NCI-H2196 (cell line): ENCODE measurements around the gene OR4N2.
"Not testable (repeated sequence)": the region's sequence is repeated elsewhere in the genome, so short reads cannot be mapped to it uniquely, and the experiment has no call there.

Experiments used
- DNase-seq: peaks from one replicate; lab custom pipeline; 2025; ENCODE audit not compliant: unreplicated experiment; lab: John Stamatoyannopoulos, UW

OR4N2 gene

DNA sequence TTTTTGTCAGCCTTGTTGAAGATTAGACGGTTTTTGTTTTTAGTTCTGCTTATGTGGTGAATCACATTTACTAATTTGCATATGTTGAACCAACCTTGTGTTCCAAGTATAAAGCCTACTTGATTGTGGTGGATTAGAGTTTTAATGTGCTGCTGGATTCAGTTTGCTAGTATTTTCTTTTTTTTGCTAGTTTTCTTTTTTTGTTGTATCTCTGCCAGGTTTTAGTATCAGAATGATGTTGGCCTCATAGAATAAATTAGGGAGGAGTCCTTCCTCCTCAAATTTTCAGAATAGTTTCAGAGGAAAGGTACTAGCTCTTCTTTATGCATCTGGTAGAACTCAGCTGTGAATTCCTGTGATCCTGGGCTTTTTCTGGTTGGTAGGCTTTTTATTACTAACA is at the start of gene OR4N2:
Gene OR4N2 (plus strand): TSS at position 301 of the 400 bp plus-strand sequence. CDS start 23,679 bp downstream, outside the sequence.
- DNase-seq, result not testable (repeated sequence)

GRCh38 chr14:19754172-19754571 is 49.4 kb upstream of the OR4N2 start:
- DNase-seq, result no peak

DNA sequence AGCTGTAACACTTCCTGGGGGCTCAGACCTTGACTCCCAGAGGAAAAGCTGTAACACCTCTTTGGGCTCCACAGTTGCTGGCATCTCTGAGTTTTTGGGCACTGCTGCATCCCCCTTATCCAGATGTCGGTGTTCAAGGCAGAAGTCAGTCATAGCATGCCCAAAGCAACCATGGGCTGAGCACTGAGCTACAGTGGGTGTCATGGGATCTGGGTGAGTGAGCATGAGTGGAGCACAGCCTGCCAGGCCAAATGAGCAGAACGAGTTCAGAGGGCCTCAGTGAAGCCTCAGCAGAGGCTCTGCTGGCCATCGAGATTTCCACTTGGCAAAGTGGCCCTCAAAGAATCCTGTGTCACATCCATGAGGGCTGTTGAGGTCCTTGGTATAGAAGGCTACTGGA is 32.1 kb upstream of the OR4N2 start:
- DNase-seq, result not testable (repeated sequence)

DNA sequence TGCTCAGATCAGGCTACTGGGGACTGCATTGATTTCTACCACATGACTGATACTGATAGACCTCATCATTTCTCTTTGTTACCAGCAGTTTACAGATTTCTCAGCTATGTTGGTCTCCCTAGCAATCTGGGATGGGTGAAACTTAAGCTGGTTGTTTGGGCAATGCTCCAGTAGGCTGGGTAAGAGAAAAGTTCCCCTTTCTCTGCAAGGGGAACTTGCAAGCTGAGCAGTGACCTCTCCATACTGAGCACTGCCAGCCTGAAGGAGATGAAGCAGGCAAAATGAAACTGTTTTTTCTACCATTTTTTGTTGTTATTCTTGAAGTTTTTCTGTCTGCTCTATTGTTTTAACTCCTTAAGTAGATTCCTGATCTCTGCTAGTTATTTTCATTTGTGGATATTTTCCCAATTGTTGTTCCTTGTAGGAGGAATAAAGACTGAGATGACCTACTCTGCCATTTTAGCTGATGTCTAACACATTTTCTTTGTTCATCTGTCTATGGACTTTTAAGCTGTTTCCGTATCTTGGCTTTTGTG is 31.6 kb upstream of the OR4N2 start:
- no peak for DNase-seq

GRCh38 chr14:19772454-19772853 is 31.1 kb upstream of the OR4N2 start:
- DNase-seq, result not testable (repeated sequence)

DNA sequence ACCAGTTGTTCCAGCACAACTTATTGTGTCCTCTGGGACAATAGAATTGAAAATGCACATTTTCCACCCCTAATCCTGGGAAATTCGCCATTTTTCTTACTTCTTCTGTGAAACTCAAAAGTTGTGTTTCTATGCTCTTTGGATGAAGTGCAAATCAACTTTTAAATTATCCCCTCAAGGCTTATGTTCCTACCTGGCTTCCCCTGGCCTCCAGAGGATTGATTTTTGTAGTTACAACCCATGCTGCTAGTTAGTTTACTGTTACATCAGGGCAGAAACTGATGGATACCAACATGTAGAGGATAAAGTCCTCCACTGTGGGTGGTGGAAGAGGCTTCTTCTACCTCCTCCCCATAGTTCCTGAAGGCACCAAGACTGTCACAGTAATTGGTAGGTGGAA is 30.4 kb upstream of the OR4N2 start, which contains the start of gene OR4M1:
Gene OR4M1 (plus strand): TSS at position 301 of the 400 bp plus-strand sequence. CDS start 6,819 bp downstream, outside the sequence.
- DNase-seq, result not testable (repeated sequence)

DNA sequence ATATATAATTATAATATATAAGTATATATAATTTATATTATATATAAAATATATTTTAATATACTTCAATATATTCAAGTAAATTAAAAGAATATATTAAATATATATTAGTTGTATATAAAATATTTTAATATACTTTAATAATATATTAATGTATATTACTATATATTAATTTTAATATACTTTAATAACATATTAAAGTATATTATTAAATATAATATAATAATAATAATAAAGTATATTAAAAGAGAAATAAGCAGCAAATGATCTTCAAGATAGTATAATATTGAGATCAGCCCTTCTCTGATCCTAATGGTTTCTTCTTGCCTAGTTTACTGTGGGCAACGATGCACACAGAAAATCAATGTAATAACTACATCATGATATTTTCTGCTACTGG is 28.0 kb upstream of the OR4N2 start:
- no peak for DNase-seq

- DNase-seq, result not testable (repeated sequence)
Measured at GRCh38 chr14:19785848-19786247, 17.7 kb upstream of the OR4N2 start.

- DNase-seq, result not testable (repeated sequence)
Measured at GRCh38 chr14:19787318-19787717, 16.3 kb upstream of the OR4N2 start.

- DNase-seq, result not testable (repeated sequence)
Measured at GRCh38 chr14:19788150-19788549, 15.4 kb upstream of the OR4N2 start.

GRCh38 chr14:19796520-19797108 is 7.0 kb upstream of the OR4N2 start:
- DNase-seq, result not testable (repeated sequence)

GRCh38 chr14:19799880-19800279 is 3.7 kb upstream of the OR4N2 start:
- no peak for DNase-seq

GRCh38 chr14:19800282-19801117 is 3.1 kb upstream of the OR4N2 start:
- no peak for DNase-seq

DNA sequence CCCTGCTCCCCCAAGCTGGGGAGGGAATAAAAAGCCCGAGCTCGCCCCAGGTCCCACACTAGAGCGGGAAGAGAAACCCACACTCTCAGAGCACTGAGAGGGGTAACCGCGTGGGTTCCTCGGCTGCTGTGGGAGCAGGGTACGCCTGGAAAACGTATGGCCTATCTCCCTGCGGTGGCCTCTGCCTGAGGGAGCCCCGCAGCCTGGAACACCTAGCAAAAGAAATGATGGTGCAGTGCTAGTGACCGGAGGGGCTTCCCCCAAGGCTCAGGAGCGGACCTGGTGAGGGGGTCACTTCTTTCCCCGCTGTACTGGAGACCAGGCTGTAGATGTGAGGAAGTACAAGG is 2.5 kb upstream of the OR4N2 start:
- no peak for DNase-seq

- not testable (repeated sequence) for DNase-seq
Measured at GRCh38 chr14:19813171-19813920, 9.8 kb downstream of the OR4N2 start.

DNA sequence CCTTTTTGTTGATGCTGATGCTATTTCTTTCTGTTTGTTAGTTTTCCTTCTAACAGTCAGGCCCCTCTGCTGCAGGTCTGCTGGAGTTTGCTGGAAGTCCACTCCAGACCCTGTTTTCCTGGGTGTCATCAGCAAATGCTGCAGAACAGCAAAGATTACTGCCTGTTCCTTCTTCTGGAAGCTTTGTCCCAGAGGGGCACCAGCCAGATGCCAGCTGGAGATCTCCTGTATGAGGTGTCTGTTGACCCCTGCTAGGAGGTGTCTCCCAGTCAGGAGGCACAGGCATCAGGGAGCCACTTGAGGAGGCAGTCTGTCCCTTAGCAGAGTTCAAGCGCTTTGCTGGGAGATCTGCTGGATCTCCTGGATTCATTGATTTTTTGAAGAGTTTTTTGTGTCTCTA is 16.3 kb downstream of the OR4N2 start:
- DNase-seq, result not testable (repeated sequence)

- DNase-seq, result not testable (repeated sequence)
Measured at GRCh38 chr14:19821016-19821415, 17.4 kb downstream of the OR4N2 start.

DNA sequence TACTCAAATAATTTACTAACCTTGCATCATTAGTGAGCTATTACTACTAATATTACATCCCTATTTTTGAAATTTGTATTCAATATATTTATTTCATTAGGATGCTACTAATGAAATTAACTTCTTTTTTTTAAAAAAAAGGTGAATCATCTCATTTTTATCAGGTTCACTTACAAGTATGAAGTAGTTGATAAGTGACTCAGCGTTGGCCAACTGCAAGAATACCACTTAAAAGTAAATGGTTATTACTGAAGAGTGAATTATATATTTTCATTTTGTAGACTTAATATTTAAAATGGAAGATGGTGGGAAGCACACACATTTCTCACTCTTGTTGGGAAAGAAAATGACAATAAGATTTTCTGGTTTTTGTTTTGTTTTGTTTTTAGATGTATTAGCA is 19.6 kb downstream of the OR4N2 start:
- no peak for DNase-seq

GRCh38 chr14:19823765-19824164 is 20.2 kb downstream of the OR4N2 start:
- no peak for DNase-seq

DNA sequence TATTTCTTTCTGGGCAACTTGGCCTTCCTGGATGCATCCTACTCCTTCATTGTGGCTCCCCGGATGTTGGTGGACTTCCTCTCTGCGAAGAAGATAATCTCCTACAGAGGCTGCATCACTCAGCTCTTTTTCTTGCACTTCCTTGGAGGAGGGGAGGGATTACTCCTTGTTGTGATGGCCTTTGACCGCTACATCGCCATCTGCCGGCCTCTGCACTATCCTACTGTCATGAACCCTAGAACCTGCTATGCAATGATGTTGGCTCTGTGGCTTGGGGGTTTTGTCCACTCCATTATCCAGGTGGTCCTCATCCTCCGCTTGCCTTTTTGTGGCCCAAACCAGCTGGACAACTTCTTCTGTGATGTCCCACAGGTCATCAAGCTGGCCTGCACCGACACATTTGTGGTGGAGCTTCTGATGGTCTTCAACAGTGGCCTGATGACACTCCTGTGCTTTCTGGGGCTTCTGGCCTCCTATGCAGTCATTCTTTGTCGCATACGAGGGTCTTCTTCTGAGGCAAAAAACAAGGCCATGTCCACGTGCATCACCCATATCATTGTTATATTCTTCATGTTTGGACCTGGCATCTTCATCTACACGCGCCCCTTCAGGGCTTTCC is 24.2 kb downstream of the OR4N2 start:
- DNase-seq, result not testable (repeated sequence)

DNA sequence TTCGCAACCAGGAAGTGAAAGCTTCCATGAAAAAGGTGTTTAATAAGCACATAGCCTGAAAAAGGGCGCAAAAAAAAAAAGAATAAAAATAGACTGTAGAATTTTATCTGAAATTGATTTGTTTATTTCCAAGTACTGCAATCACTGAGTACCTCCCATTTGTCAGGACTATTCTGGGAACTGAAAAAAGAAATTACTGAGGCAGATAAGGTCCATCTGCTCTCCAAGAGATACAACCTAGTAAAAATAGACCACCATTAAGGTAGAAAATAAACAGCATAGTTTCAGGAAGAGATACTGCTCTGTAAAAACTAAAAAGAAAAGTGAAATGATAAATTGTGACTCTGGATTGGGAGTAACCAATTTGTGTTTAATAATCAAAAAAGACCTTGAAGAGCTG is 24.7 kb downstream of the OR4N2 start:
- DNase-seq, result no peak
